Fibroblast of skin of scalp (primary cell): ENCODE measurements around the gene PDZD8.
"Not testable (repeated sequence)": the region's sequence is repeated elsewhere in the genome, so short reads cannot be mapped to it uniquely, and the experiment has no call there.

Source experiments
- DNase-seq: peaks from one replicate; pipeline ENCODE4 v3.0.0-alpha.2; 2013

The PDZD8 gene

DNA sequence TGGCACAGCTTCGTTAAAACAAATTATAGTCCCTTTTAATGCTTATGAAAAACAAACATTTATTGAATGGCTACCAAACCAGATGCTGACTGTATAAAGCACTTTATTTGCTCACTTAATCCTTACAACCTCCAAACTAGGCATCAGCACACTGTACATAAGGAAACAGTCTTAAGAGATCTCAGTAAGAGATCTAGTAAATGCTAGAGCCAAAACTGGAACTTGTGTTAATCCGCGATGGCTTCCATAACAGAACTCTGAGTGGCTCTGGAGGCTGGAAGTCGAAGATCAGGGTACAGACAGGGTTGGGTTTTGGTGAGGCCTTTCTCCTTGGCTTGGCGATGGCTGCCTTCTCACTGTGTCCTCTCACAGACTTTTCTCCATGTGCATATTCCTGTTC is 27.0 kb downstream of the PDZD8 start:
- DNase-seq, result no peak

DNA sequence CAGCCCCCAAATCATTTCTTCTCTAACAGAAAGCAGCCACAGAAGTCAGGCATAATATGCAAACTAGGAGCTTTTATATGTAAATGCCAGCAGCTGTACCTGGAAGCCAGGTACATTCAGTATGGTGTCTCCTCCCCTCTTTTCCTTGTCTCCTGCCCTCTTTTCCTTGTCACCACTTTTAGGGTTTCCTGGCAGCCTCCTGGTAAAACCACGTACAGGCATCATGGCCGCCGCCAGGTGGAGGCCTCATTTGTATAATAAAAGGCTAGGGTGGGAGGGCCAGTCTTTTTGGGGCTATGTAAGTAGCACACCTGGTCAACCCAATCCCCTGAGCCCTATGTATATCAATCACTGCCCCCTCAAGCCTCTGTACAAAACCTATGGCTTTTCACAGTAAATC is 28.7 kb downstream of the PDZD8 start:
- DNase-seq, result no peak

DNA sequence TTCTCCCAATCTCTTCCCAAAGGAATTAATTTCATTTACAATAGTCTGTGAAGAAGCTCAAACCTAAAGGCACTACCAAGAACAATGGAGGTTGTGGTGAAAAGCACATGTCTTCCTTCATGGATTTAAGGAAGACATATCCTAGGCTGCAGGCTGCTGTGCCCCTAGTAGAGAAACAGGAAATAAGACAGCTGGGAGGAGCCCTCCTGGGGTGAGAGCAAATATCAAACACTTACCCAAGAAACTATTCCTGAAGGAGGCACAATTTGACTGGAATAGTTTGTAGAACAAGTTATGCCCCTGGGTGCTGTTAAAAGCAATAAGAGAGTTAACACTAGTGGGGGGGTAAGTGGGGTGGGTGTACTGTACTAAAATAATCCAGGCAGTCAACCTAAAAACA is 30.1 kb downstream of the PDZD8 start:
- peak; percentile 64 for DNase-seq

GRCh38 chr10:117342641-117343040 is 32.6 kb downstream of the PDZD8 start:
- DNase-seq, result peak; percentile 95

DNA sequence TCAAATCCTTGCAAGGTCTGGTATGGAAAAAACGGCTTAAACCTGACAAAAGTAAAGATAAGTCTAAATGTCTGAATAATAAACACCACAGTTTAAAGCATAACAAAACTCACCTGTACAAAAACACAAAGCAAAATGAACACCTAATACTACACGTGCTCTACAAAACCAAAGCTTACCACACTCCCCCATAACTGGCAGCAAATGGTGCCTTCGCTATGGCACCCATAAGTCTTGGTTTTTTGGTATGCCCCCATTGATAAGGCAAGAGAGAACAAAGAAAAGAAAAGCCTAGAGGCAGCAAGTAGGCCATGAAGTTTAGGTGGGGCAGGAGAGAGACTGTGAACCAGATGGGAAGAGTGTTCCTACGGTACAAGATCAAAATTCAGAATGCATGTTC is 34.2 kb downstream of the PDZD8 start:
- DNase-seq, result no peak

DNA sequence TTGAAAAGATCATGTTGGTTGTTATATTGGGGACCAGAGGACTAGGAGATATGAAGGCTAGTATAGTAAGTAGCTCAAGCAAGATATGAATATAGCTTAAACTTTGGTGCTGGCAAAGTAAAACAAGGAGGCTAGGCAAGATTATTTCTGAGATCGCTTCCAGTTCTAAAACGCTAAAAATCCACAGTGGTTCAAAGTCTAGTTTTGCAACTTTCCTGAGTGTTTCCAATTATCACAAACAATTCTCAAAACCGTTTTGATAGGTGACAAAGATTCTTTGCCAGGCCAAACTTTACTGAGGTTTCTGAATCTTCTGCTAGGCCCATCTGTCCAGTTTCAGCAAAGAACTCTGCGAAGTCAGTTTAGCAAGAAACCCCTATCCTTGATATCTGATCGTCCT is 35.3 kb downstream of the PDZD8 start:
- no peak for DNase-seq

GRCh38 chr10:117339578-117339977 is 35.7 kb downstream of the PDZD8 start:
- DNase-seq, result peak; percentile 26

DNA sequence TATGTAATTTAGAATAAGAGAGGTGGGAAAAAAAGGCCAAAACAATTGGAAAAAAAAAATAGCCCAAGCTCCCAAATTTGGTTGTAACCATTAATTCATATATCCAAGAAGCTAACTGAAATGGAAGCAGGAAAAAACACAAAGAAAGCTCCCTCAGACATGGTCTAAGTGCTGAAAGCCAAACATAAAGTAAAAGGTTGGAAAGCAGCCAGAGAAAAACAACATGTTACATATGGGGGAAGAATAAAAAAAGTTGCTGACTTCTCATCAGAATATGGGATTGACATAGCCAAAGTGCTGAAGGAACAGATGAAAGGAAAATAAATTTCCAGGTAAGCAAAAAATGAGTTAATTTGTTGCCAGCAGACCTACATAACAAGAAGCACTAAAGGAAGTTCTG is 40.3 kb downstream of the PDZD8 start:
- peak; percentile 5 for DNase-seq

DNA sequence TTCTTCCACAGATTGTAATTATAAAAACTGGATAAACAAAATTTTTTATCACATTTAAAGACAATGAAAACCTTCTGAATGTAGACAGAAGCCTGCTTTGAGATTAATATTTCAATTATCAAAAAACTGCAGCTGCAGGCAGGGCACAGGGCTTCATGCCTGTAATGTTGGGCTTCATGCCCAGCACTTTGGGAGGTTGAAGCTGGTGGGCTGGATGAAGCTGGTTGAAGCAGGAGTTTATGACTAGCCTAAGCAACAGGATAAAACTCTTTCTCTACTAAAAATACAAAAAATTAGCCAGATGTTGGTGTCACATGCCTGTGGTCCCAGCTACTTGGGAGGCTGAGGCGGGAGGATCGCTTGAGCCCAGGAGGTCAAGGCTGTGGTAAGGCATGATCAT is 41.2 kb downstream of the PDZD8 start:
- peak; percentile 49 for DNase-seq

GRCh38 chr10:117327262-117327661 is 48.0 kb downstream of the PDZD8 start:
- no peak for DNase-seq

DNA sequence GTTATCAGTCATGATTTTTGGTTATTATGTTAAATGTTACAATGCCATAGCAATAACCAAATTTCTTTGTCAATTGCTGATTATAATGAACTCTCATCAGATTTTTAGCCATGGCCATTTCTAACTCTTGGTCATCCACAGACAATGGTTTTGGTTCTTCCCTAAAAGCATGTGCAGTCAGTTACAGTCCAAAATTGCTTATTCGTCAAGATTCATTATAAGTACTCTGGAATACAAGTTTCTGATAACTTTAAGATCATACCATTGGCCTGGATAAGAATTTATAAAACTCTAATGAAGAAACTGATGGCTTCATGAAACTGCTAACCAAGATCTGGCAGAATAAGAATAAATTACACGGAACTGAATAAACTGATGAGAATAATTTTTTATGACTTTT is 50.9 kb downstream of the PDZD8 start:
- DNase-seq, result no peak

DNA sequence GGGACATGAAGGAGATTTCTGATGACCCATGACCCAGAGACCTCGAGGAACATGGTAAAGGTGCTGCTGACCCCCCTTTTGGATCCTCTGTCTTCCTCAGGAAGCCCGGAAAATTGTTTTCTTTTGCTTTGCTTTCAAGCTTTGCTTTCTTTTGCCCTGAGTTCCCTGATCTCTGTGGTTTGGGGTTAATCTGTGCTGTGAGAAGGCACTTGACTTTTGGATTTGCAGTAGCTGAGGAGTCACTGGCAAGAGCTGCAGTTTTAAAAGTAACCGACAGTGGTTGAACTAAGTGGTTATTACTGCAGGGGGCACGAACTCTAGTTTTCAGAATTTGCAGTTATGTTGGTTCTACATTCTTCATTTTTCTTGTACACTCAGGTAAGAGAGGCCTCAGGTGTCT is 53.0 kb downstream of the PDZD8 start:
- DNase-seq, result no peak

- DNase-seq, result peak; percentile 26
Observed at GRCh38 chr10:117320050-117320665, 55.1 kb downstream of the PDZD8 start.

GRCh38 chr10:117318909-117319308 is 56.3 kb downstream of the PDZD8 start:
- peak; percentile 11 for DNase-seq

GRCh38 chr10:117316701-117317100 is 58.5 kb downstream of the PDZD8 start:
- no peak for DNase-seq

- no peak for DNase-seq
Observed at GRCh38 chr10:117313641-117314040, 61.6 kb downstream of the PDZD8 start.

GRCh38 chr10:117312430-117312829 is 62.8 kb downstream of the PDZD8 start:
- DNase-seq, result no peak

DNA sequence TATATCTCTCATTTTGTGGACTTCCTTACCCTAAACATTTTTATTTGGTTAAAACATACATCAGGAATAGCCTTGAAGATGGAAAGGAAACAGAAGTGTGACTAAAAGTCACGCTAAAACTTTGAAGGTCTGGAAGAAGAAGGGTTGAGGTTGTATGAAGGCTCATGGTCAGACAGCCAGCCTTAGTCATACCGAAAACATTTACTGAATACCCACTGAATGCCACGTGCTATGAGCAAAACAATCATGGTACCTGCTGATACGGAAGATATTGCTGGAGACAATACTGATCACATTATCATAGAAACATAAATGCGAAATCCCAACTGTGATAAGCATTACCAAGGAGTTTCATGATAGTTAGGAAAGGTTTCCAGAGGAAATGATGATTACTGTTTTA is 64.0 kb downstream of the PDZD8 start:
- DNase-seq, result no peak

GRCh38 chr10:117306674-117307073 is 68.6 kb downstream of the PDZD8 start:
- DNase-seq, result no peak

DNA sequence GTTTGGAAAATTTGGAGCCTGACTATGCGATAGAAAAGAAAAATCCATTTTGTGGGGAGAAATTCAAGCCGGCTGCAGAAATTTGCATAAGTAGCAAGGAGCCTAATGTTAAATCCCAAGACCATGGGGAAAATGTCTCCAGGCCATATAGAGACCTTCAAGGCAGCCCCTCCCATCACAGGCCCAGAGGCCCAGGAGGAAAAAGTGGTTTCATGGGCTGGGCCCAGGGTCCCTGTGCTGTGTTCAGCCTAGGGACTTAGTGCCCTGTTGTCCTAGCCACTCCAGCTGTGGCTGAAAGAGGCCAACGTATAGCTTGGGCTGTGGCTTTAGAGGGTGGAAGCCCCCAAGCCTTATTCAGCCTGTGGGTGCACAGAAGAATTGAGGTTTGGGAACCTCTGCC is 71.8 kb downstream of the PDZD8 start:
- DNase-seq, result not testable (repeated sequence)

DNA sequence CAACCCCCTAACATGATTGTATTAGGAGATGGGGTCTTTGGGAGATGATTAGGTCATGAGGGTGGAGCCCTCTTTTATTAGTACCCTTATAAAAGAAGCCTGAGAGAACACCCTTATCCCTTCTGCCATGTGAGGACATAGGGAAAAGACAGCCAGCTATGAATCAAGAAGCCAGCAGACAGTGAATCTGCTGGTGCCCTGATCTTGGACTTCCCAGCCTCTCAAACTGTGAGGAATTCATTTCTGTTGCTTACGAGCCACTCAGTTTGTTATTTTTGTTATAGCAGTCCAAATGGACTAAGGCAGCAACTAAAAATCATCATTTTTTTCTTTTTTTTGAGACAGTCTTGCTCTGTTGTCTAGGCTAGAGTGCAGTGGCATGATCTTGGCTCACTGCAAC is 74.6 kb downstream of the PDZD8 start:
- no peak for DNase-seq

- DNase-seq, result no peak
Observed at GRCh38 chr10:117299435-117299834, 75.8 kb downstream of the PDZD8 start.

DNA sequence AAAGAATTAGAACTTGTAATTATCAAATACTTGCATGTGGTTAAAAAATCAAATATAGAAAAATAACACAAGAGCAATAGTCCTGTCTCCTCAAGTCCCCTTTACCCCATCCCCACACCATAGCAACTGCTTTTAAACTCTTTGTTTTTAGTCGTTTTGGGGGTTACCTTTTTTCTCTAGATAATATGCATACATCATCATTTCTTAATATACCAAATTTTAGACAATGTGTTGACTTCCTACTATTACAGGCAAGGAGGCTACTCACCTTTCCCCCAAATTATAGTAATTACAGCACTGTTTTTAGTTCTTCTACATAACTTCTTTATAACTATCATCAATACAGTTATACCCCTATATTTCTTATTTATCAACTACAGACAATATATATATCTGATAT is 77.0 kb downstream of the PDZD8 start:
- DNase-seq, result no peak

GRCh38 chr10:117294735-117295134 is 80.5 kb downstream of the PDZD8 start:
- DNase-seq, result no peak

DNA sequence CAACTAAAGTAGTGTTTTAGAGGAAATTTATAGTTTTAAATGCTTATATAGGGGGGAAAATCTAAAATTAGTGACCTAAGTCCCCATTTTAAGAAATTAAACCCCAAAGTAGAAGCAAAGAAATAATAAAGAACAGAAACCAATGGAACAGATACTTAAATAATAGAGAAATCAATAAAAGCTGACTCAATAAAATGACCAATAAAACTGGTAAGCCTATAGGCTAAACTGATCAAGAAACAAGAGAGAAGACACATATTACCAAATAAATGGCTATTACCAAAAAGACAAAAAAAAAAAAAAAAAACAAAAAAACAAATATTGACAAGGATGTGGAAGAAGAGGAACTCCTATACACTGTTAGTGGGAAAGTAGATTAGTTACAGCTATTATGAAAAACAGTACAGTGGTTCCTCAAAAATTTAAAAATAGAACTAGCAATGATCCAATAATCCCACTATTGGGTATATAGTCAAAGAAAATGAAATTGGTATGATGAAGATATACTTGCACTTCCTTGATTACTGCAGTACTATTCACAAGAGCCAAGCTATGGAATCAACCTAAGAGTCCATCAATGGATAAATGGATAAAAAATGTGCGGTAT is 81.1 kb downstream of the PDZD8 start:
- no peak for DNase-seq
